Natural killer cell (primary cell): ENCODE results near the gene CLPTM1L. TPM values are rescaled to one million over a fixed set of nuclear protein-coding genes. Genes with fewer than 3 reads are reported as not detected.

Source experiments
- ATAC-seq, 3 donors: fragments of 150-1000 bp in 2 of 3; fragments of 200-7000 bp in 1 of 3; cut with Tn5 transposase; 1 replicate in 1 of 3; 2 replicates in 2 of 3; pipeline ENCODE4 v1.10.0; 2021; ENCODE audit warnings: mild to moderate bottlenecking in 2 of 3, moderate library complexity in 2 of 3
- DNase-seq, 2 donors: peaks; one replicate each; pipeline versions ENCODE4 v3.0.0 to v3.0.0-alpha.2; 2013 to 2021; ENCODE audit warnings: mixed read lengths in 1 of 2
- H3K27ac ChIP-seq: one replicate; pipeline ENCODE4 v1.5.1; 2013; ENCODE audit warnings: mild to moderate bottlenecking, low read length
- H3K27me3 ChIP-seq: one replicate; pipeline ENCODE4 v1.6.1; 2013; ENCODE audit warnings: low read length; ENCODE audit not compliant: control insufficient read depth, insufficient read depth
- H3K36me3 ChIP-seq: one replicate; pipeline ENCODE4 v1.6.1; 2013; ENCODE audit warnings: low read length; ENCODE audit not compliant: control insufficient read depth, insufficient read depth
- H3K4me1 ChIP-seq: one replicate; pipeline ENCODE4 v1.6.1; 2013; ENCODE audit warnings: low read length; ENCODE audit not compliant: control insufficient read depth, insufficient read depth
- H3K4me3 ChIP-seq: one replicate; pipeline ENCODE4 v1.5.1; 2013; ENCODE audit warnings: low read length
- H3K9me3 ChIP-seq: one replicate; pipeline ENCODE4 v1.6.1; 2013; ENCODE audit warnings: low read length; ENCODE audit not compliant: control insufficient read depth, insufficient read depth
- H3K27ac Mint-ChIP-seq, 2 donors: one replicate each; pipeline ENCODE4 v1.8.0; 2022; ENCODE audit warnings: mild to moderate bottlenecking in 2 of 2, mixed read lengths in 2 of 2, moderate library complexity in 1 of 2
- H3K27me3 Mint-ChIP-seq, 2 donors: one replicate each; pipeline ENCODE4 v1.8.0; 2022; ENCODE audit warnings: low read depth in 2 of 2, mixed read lengths in 2 of 2
- H3K36me3 Mint-ChIP-seq: one replicate; pipeline ENCODE4 v1.8.0; 2022; ENCODE audit warnings: mixed read lengths
- H3K4me1 Mint-ChIP-seq, 2 donors: one replicate each; pipeline ENCODE4 v1.8.0; 2022; ENCODE audit warnings: mixed read lengths in 2 of 2
- H3K4me3 Mint-ChIP-seq: one replicate; pipeline ENCODE4 v1.8.0; 2022; ENCODE audit warnings: mild to moderate bottlenecking, moderate library complexity, mixed read lengths
- H3K9me3 Mint-ChIP-seq, 2 donors: one replicate each; pipeline ENCODE4 v1.8.0; 2022; ENCODE audit warnings: mixed read lengths in 2 of 2
- WGBS: methylation state at CpG from one replicate; pipeline ENCODE4 v1.1.7; 2013; ENCODE audit warnings: missing lambda C conversion rate; ENCODE audit not compliant: insufficient coverage; 5-methylcytosine and 5-hydroxymethylcytosine counted together
- intact Hi-C: fragments of 100-400 bp; cut with micrococcal nuclease; formaldehyde crosslinking; loops from one replicate; pipeline ENCODE4 v1.14.2; 2022
- total RNA-seq, 4 donors: library from RNA; stranded (reverse); fragments of 120-200 nt in 1 of 4; gene quantifications; one replicate each; pipeline versions ENCODE4 v1.2.3 to v1.2.4, GENCODE V29; 2013 to 2022
- TF ChIP-seq, protein P1 (sequence below): fragments of 200-600 bp; IDR thresholded peaks from one replicate; pipeline ENCODE4 v1.8.0; 2022; ENCODE audit warnings: antibody characterized with exemption

The CLPTM1L gene
- total RNA-seq, 3 donors from 2014 or later (not counting 1 experiment from before 2014, with no cell fraction given), result 67.1 to 105 (median 97.5) TPM

DNA sequence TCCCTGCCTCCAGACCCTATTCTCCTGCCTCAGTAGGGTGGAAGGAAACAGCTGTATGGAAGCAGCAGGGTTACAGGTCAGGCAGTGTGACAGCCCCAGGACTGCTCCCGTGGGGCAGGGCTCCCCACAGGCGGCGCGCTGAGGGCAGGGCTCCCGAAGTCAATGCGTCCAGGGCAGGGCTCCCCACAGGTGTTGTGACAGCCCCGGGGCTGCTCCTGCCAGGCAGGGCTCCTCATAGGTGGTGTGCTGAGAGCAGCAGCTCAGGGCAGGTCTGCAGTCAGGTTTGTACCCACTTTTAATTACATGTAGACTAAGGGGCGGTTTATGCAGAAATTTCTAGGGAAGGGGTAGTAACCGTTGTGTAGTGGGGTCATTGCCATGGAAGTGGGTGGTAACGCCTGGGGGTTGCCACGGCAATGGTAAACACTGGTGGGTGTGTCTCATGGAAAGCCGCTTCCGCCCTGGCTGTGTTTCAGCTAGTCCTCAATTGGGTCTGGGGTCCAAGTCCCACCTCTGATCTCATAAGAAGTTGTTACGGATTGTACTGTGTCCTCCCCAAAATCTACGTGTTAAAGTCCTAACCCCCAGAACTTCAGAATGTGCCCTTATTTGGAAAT is 33.4 kb downstream of the CLPTM1L start:
- ATAC-seq, result no peak
- no peak overlapping the region for H3K27ac ChIP-seq
- no peak for DNase-seq
- H3K4me1 Mint-ChIP-seq, result peaks cover 31 to 47% of the 10 kb centered on the region in 2 donors
- peaks cover 3% of the 10 kb centered on the region in 2 donors for H3K9me3 Mint-ChIP-seq
- intact Hi-C loops, result no loop called here
- peaks cover 2% of the 10 kb centered on the region for H3K27me3 ChIP-seq
- H3K4me1 ChIP-seq, result peaks cover 51% of the 10 kb centered on the region
- 90% methylated on average over 15 of the region's 15 CpGs for WGBS
- H3K27ac Mint-ChIP-seq, result no peak overlapping the region
- H3K36me3 Mint-ChIP-seq, result peaks cover 10% of the 10 kb centered on the region
- TF ChIP-seq, protein P1, sequence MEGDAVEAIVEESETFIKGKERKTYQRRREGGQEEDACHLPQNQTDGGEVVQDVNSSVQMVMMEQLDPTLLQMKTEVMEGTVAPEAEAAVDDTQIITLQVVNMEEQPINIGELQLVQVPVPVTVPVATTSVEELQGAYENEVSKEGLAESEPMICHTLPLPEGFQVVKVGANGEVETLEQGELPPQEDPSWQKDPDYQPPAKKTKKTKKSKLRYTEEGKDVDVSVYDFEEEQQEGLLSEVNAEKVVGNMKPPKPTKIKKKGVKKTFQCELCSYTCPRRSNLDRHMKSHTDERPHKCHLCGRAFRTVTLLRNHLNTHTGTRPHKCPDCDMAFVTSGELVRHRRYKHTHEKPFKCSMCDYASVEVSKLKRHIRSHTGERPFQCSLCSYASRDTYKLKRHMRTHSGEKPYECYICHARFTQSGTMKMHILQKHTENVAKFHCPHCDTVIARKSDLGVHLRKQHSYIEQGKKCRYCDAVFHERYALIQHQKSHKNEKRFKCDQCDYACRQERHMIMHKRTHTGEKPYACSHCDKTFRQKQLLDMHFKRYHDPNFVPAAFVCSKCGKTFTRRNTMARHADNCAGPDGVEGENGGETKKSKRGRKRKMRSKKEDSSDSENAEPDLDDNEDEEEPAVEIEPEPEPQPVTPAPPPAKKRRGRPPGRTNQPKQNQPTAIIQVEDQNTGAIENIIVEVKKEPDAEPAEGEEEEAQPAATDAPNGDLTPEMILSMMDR, result no peak
- H3K4me3 ChIP-seq, result no peak overlapping the region
- H3K36me3 ChIP-seq, result no peaks in the 10 kb centered on the region
- peaks cover 16% of the 10 kb centered on the region for H3K9me3 ChIP-seq
- peaks cover 15 to 25% of the 10 kb centered on the region in 2 donors for H3K27me3 Mint-ChIP-seq
- H3K4me3 Mint-ChIP-seq, result no peak overlapping the region

DNA sequence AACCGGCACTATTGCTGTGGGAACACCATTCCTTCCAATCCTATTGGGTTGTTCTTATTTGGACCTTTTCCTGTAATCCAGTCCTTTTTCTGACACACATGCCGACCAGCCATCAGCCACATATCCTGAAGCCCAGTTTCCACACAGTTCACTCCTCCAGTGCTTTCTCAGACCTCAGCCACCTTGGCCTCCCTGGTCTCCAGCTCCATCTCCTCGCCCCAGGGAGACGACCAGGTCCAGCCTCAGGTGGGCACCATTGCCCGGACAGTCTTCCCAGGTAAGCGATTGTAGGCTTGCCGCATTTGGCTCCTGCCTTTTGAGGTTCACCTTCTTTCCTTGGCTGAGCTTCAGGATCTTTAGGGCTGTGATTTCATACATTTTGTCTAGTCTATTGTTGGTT is 34.8 kb downstream of the CLPTM1L start:
- peaks cover 37% of the 10 kb centered on the region for H3K4me1 ChIP-seq
- no peak overlapping the region for H3K27ac Mint-ChIP-seq
- H3K4me1 Mint-ChIP-seq, result peaks cover 20 to 36% of the 10 kb centered on the region in 2 donors
- peaks cover 16% of the 10 kb centered on the region for H3K9me3 ChIP-seq
- ATAC-seq (no peak), DNase-seq (no peak)
- TF ChIP-seq, protein P1, result no peak
- H3K27me3 Mint-ChIP-seq, result peaks cover 20 to 28% of the 10 kb centered on the region in 2 donors
- H3K9me3 Mint-ChIP-seq, result peaks cover 3% of the 10 kb centered on the region in 2 donors
- intact Hi-C loops, result no loop called here
- peaks cover 10% of the 10 kb centered on the region for H3K36me3 Mint-ChIP-seq
- no peaks in the 10 kb centered on the region for H3K27me3 ChIP-seq
- no peak overlapping the region for H3K4me3 Mint-ChIP-seq
- no peak overlapping the region for H3K4me3 ChIP-seq
- no peak overlapping the region for H3K27ac ChIP-seq
- H3K36me3 ChIP-seq, result no peaks in the 10 kb centered on the region
- WGBS, result 97% methylated on average over 7 of the region's 7 CpGs

DNA sequence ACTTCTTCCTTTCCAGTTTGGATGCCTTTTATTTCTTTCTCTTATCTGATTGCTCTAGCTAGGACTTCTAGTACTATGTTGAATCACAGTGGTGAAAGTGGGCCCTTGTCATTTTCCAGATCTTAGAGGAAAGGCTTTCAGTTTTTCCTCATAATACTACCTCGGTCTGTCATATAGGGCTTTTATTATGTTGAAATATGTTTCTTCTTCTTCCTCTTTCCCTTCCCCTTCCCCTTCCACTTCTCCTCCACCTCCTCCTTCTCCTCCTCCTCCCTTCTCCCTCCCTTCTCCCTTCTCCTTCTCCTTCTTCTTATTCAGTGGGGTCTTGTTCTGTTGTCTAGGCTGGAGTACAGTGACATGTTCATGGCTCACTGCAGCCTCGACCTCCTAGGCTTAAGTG is 40.9 kb downstream of the CLPTM1L start:
- Histone ChIP-seq H3K4me3 (no peak overlapping the region), H3K9me3 (no peaks in the 10 kb centered on the region), H3K4me1 (no peaks in the 10 kb centered on the region), H3K36me3 (no peaks in the 10 kb centered on the region), H3K27me3 (no peaks in the 10 kb centered on the region), H3K27ac (no peak overlapping the region)
- peaks cover 26 to 41% of the 10 kb centered on the region in 2 donors for H3K27me3 Mint-ChIP-seq
- H3K27ac Mint-ChIP-seq, result no peak overlapping the region
- DNase-seq, result no peak
- WGBS, result 80% methylated on average over 1 of the region's 2 CpGs
- ATAC-seq, result no peak
- no peaks in the 10 kb centered on the region for H3K9me3 Mint-ChIP-seq
- intact Hi-C loops, result no loop called here
- TF ChIP-seq, protein P1, result no peak
- no peak overlapping the region for H3K4me3 Mint-ChIP-seq
- H3K4me1 Mint-ChIP-seq, result no peaks in the 10 kb centered on the region
- no peaks in the 10 kb centered on the region for H3K36me3 Mint-ChIP-seq

DNA sequence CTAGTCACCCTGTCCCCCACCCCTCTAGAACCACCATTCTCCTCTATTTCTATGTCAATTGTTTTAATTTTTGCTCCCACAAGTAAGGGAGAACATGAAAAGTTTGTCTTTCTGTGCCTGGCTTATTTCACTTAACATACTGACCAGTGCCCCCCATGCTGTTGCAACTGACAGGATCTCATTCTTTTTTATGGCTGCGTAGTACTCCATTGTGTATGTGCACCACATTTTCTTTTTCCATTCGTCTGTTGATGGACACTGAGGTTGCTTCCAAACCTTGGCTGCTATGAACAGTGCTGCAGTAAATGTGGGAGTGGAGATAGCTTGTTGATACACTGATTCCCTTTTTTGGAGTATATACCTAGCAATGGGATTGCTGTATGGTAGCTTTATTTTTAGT is 42.6 kb downstream of the CLPTM1L start:
- DNase-seq (no peak), ATAC-seq (no peak)
- WGBS, result 87% methylated on average over 2 of the region's 2 CpGs
- Mint-ChIP-seq H3K4me3 (no peak overlapping the region), H3K27me3 (peaks cover 25 to 46% of the 10 kb centered on the region in 2 donors), H3K27ac (no peak overlapping the region), H3K4me1 (no peaks in the 10 kb centered on the region), H3K9me3 (no peaks in the 10 kb centered on the region), H3K36me3 (no peaks in the 10 kb centered on the region)
- TF ChIP-seq, protein P1, result no peak
- H3K36me3 ChIP-seq, result no peaks in the 10 kb centered on the region
- H3K27ac ChIP-seq, result no peak overlapping the region
- intact Hi-C loops, result no loop called here
- H3K4me3 ChIP-seq, result no peak overlapping the region
- H3K27me3 ChIP-seq, result no peaks in the 10 kb centered on the region
- no peaks in the 10 kb centered on the region for H3K9me3 ChIP-seq
- no peaks in the 10 kb centered on the region for H3K4me1 ChIP-seq
